ENCODE data around the gene NTSR1. TPM values are rescaled to one million over a fixed set of nuclear protein-coding genes. Genes with fewer than 3 reads are reported as not detected.

Gene NTSR1
- total RNA-seq, 4 donors from 2014 or later = 0.06 to 0.09 TPM; not detected in 2

DNA sequence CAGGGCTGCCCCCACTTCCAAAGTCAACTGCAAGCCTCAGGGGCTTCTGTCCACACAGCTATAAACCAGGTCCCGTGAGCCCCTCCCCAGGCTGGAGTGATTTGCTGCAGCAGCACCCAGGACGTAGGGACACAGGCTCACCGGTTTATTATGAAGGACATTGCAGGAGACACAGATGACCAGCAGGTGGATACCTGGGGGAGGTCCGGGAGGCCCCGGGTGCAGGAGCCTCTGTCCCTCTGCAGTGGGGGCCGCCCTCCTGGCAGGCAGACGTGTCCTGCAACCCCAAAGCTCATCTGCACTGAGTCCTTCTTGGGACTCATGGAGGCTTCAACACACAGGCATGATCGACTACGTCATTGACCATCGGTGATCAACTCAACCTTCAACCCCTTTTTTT lies 14.5 kb upstream of the NTSR1 start:
- DNase-seq = no peak
- intact Hi-C loops (cut with DNase I) = no loop called here
- no peaks in the 10 kb centered on the region for H3K9me3 ChIP-seq
- H3K27me3 ChIP-seq = peaks cover 0 to 92% (median 0%) of the 10 kb centered on the region in 4 donors
- no peaks in the 10 kb centered on the region for H3K36me3 ChIP-seq
- no peak overlapping the region for H3K27ac ChIP-seq
- no peak for TF ChIP-seq CTCF (IDR thresholded peaks at IDR 0.05)
- TF ChIP-seq POLR2A (IDR thresholded peaks at IDR 0.05) = no peak
- peaks cover 0 to under 1% (median 0%) of the 10 kb centered on the region in 3 donors for H3K4me1 ChIP-seq
- WGBS, 2 donors = 86 to 98% methylated on average over 4 to 5 of the region's 10 CpGs
- H3K4me3 ChIP-seq = no peak overlapping the region

GRCh38 chr20:62694868-62695267 lies 13.8 kb upstream of the NTSR1 start:
- Histone ChIP-seq H3K4me3 (no peak overlapping the region), H3K27me3 (peaks cover 0 to 92% (median 0%) of the 10 kb centered on the region in 4 donors), H3K36me3 (no peaks in the 10 kb centered on the region), H3K27ac (no peak overlapping the region), H3K9me3 (no peaks in the 10 kb centered on the region), H3K4me1 (no peaks in the 10 kb centered on the region)
- intact Hi-C loops (cut with DNase I) = no loop called here
- TF ChIP-seq CTCF (IDR thresholded peaks at IDR 0.05) = no peak
- WGBS, 2 donors = 54 to 72% methylated on average over 13 to 15 of the region's 15 CpGs
- no peak for DNase-seq

GRCh38 chr20:62695448-62696414 lies 12.9 kb upstream of the NTSR1 start:
- Histone ChIP-seq H3K27me3 (peaks cover 0 to 93% (median 0%) of the 10 kb centered on the region in 4 donors), H3K9me3 (no peaks in the 10 kb centered on the region), H3K27ac (no peak overlapping the region), H3K36me3 (no peaks in the 10 kb centered on the region), H3K4me1 (no peaks in the 10 kb centered on the region), H3K4me3 (no peak overlapping the region)
- TF ChIP-seq CTCF (IDR thresholded peaks at IDR 0.05) (no peak), POLR2A (IDR thresholded peaks at IDR 0.05) (no peak)
- intact Hi-C loops (cut with DNase I) = no loop called here
- no peak for DNase-seq
- 48 to 57% methylated on average over 12 to 17 of the region's 32 CpGs for WGBS, 2 donors

- Histone ChIP-seq H3K4me3 (no peak overlapping the region), H3K9me3 (no peaks in the 10 kb centered on the region), H3K27me3 (peaks cover 0 to 98% (median 0%) of the 10 kb centered on the region in 4 donors), H3K27ac (no peak overlapping the region), H3K36me3 (no peaks in the 10 kb centered on the region), H3K4me1 (no peaks in the 10 kb centered on the region)
- DNase-seq = no peak
- TF ChIP-seq POLR2A (IDR thresholded peaks at IDR 0.05) (no peak), CTCF (IDR thresholded peaks at IDR 0.05) (no peak)
- WGBS, 2 donors = 49 to 58% methylated on average over 6 to 12 of the region's 16 CpGs
- intact Hi-C loops (cut with DNase I) = no loop called here
Observed at GRCh38 chr20:62696434-62696957, 12.1 kb upstream of the NTSR1 start.

DNA sequence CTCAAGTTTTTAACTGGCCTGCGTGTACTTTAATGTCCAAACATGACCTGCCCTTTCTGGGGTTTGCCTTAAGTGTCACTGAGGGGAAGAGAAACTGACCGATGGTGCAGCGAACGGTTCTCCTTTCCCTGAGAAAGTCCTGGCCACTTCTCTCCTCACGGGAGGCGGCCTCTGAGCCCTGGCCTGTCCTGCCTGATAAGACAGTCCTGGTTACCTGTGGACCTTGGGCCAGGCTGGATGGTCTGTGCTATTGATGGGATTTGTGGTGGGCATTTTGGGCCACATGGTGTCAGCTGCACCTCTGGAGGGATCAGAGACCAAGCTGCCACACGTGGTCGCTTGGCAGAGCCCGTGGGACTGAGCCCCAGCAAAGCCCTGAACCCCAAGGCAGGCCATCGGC lies 11.6 kb upstream of the NTSR1 start:
- Histone ChIP-seq H3K4me1 (no peaks in the 10 kb centered on the region), H3K36me3 (no peaks in the 10 kb centered on the region), H3K4me3 (no peak overlapping the region), H3K27me3 (peaks cover 0 to 98% (median 0%) of the 10 kb centered on the region in 4 donors), H3K27ac (no peak overlapping the region), H3K9me3 (no peaks in the 10 kb centered on the region)
- 73 to 85% methylated on average over 5 to 6 of the region's 10 CpGs for WGBS, 2 donors
- TF ChIP-seq CTCF (IDR thresholded peaks at IDR 0.05) (no peak), POLR2A (IDR thresholded peaks at IDR 0.05) (no peak)
- DNase-seq = no peak
- intact Hi-C loops (cut with DNase I) = no loop called here
